Superior temporal gyrus (tissue), 1 donor: ENCODE measurements around the gene CREB5.
"Not testable (repeated sequence)": the region's sequence is repeated elsewhere in the genome, so short reads cannot be mapped to it uniquely, and the experiment has no call there.

ENCODE experiments used
- DNase-seq: peaks from one replicate; pipeline ENCODE4 v3.0.0-alpha.2; 2016; ENCODE audit errors: extremely low spot score

The CREB5 gene

GRCh38 chr7:28550580-28551186, 138.4 kb downstream of the CREB5 start:
- no peak for DNase-seq

- no peak for DNase-seq
These were observed 139.0 kb downstream of the CREB5 start for GRCh38 chr7:28551331-28551730.

- not testable (repeated sequence) for DNase-seq
These were observed 139.4 kb downstream of the CREB5 start for GRCh38 chr7:28551766-28552165.

- DNase-seq: no peak
These were observed 142.6 kb downstream of the CREB5 start for GRCh38 chr7:28554802-28555471.

GRCh38 chr7:28556025-28556424, 143.7 kb downstream of the CREB5 start:
- no peak for DNase-seq

GRCh38 chr7:28556671-28557070, 144.4 kb downstream of the CREB5 start:
- no peak for DNase-seq

- no peak for DNase-seq
These were observed 145.9 kb downstream of the CREB5 start for GRCh38 chr7:28558236-28558635.

- no peak for DNase-seq
These were observed 148.4 kb downstream of the CREB5 start for GRCh38 chr7:28560767-28561166.

- no peak for DNase-seq
These were observed 151.7 kb downstream of the CREB5 start for GRCh38 chr7:28564033-28564432.

- DNase-seq: no peak
These were observed 152.5 kb downstream of the CREB5 start for GRCh38 chr7:28564755-28565374.

- DNase-seq: no peak
These were observed 153.7 kb downstream of the CREB5 start for GRCh38 chr7:28565980-28566379.

- no peak for DNase-seq
These were observed 158.0 kb downstream of the CREB5 start for GRCh38 chr7:28570113-28570969.

GRCh38 chr7:28570970-28571288, 158.6 kb downstream of the CREB5 start:
- no peak for DNase-seq

- no peak for DNase-seq
These were observed 159.1 kb downstream of the CREB5 start for GRCh38 chr7:28571405-28571804.

GRCh38 chr7:28572321-28573058, 160.2 kb downstream of the CREB5 start:
- DNase-seq: no peak

GRCh38 chr7:28573059-28573553, 160.8 kb downstream of the CREB5 start:
- no peak for DNase-seq

GRCh38 chr7:28573651-28574301, 161.5 kb downstream of the CREB5 start:
- no peak for DNase-seq

GRCh38 chr7:28575241-28575643, 162.9 kb downstream of the CREB5 start:
- DNase-seq: no peak

- no peak for DNase-seq
These were observed 164.3 kb downstream of the CREB5 start for GRCh38 chr7:28576656-28577055.

GRCh38 chr7:28579571-28579970, 167.3 kb downstream of the CREB5 start:
- DNase-seq: no peak

- DNase-seq: no peak
These were observed 168.3 kb downstream of the CREB5 start for GRCh38 chr7:28580665-28581064.
